Rectal smooth muscle tissue (tissue), 1 donor: ENCODE data around the gene FILIP1.

Source experiments
- H3K27ac ChIP-seq: one replicate; pipeline ENCODE4 v1.7.0; 2013; ENCODE audit warnings: low read depth, low read length, inconsistent platforms
- H3K27me3 ChIP-seq: one replicate; pipeline ENCODE4 v1.7.0; 2013; ENCODE audit warnings: low read length; ENCODE audit not compliant: control insufficient read depth, insufficient read depth
- H3K36me3 ChIP-seq: one replicate; pipeline ENCODE4 v1.7.0; 2013; ENCODE audit warnings: low read length; ENCODE audit not compliant: control insufficient read depth, insufficient read depth
- H3K4me1 ChIP-seq: one replicate; pipeline ENCODE4 v1.7.0; 2013; ENCODE audit warnings: low read length; ENCODE audit not compliant: control insufficient read depth, insufficient read depth
- H3K4me3 ChIP-seq: one replicate; pipeline ENCODE4 v1.7.0; 2013; ENCODE audit warnings: low read length
- H3K9ac ChIP-seq: one replicate; pipeline ENCODE4 v1.7.0; 2013; ENCODE audit warnings: low read length

FILIP1 gene

DNA sequence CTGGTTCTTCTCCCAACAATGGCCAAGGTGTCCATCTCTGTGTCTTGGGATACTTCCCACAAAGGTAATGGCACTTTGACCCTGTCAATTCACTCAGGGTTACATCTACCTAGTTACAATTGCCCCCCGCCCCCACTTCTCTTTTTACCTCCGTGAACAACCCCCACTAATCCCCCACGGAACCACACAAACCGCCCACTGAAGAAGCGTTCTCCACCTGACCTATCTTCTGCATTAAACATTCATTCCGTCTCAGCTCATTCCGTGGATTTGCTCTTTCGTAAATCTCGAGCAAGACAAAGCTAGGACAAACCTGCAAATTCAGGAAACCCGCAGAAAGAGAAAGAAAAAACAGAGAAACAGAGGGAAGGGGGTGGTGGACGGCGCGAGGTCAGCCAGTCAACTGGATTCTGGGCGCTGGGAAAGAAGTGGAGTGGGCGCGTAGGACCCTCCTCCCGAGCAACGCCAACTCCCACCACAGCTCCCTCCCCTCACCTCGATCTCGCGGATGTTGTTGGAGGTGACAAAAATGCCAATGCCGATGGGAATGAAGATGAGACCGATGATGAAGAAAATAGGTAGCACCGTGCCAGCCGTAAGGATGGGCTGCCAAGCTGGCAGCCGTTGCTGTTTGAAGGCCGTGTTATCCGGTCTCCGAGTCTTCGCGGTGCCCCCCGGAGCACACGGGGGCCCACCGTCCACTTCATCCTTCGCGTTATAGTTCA, 209.5 kb downstream of the FILIP1 start:
- peak overlapping the region; percentile 89 for H3K27ac ChIP-seq
- H3K4me1 ChIP-seq = peaks cover 7% of the 10 kb centered on the region
- no peaks in the 10 kb centered on the region for H3K27me3 ChIP-seq
- peak overlapping the region; percentile 85 for H3K9ac ChIP-seq
- peak overlapping the region; percentile 82 for H3K4me3 ChIP-seq
- H3K36me3 ChIP-seq = no peaks in the 10 kb centered on the region

- peaks cover 7% of the 10 kb centered on the region for H3K4me1 ChIP-seq
- no peak overlapping the region for H3K9ac ChIP-seq
- H3K36me3 ChIP-seq = no peaks in the 10 kb centered on the region
- H3K27ac ChIP-seq = no peak overlapping the region
- no peaks in the 10 kb centered on the region for H3K27me3 ChIP-seq
- H3K4me3 ChIP-seq = peak overlapping the region; percentile 40
Observed at GRCh38 chr6:75282706-75283105, 210.9 kb downstream of the FILIP1 start.

DNA sequence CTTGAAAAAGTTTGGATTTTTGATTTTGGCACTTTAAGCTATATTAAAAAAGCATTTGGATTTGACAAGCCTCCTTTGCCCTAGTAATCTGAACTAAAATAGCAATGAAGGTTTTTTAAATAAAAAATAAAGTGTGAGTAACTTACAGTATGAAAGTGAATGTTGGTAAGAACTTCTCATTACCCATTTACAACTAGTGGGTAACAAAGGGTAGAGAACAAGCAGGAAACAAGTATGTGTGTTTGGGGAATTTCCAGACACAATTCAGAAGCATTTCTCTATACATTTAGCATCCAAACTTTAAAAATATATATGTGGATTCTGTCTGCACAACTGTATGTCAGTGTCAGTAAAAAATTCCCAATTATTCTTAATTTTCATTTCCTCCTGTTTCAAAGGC, 211.9 kb downstream of the FILIP1 start:
- Histone ChIP-seq H3K36me3 (no peaks in the 10 kb centered on the region), H3K27me3 (no peaks in the 10 kb centered on the region), H3K4me1 (peaks cover 7% of the 10 kb centered on the region), H3K9ac (no peak overlapping the region), H3K27ac (no peak overlapping the region), H3K4me3 (no peak overlapping the region)

DNA sequence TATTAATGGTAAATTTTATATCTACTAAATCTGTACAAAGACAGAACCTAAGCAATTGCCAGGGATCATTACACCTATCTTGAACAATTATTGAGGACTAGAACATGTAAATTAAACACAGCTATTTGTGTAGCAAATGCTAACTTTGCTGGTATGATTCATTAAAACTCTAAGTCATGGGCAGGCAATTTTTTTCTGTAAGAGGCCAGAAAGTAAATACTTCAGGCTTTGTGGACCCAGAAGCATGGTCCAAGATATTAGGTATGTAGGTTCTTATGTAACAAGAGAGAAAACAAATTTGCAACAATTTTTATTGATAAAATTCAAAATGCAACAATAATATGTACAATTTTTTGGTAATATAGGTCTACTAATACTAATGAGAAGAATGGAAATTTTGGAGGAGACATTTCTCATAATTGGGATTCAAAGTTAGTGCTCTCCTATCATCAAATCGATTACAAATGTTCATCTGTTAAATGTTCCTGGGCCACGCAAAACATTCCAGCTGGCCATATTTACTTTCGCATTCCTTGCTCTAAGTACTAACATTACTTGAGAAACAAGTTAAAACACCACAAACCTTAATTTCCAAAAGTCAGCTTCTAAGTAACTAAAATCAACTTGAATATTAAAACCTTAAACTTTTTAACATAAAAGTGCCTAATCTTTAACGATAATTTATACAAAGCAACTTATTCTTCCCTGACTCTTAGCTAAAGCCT, 213.3 kb downstream of the FILIP1 start:
- Histone ChIP-seq H3K27ac (no peak overlapping the region), H3K4me1 (peaks cover 4% of the 10 kb centered on the region), H3K27me3 (no peaks in the 10 kb centered on the region), H3K36me3 (no peaks in the 10 kb centered on the region), H3K4me3 (no peak overlapping the region), H3K9ac (no peak overlapping the region)

DNA sequence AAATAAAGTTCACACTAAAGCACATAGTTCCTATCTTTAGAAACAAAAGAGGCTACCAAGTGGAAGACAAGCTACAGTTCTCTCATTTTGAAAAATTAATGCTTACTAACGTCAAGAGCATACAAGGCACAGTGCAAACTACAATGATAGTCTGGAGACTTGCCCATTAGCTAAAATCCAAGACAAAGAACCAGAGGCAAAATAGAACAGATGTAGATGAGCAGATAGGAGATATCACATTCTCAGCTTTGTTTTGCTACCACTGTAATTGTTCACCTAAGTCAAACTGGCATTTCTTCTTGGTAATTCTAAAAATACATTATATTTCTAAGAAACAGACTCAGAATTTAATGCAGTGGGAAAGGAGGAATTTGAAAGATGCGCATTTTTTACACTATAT, 214.2 kb downstream of the FILIP1 start:
- H3K27ac ChIP-seq = no peak overlapping the region
- no peaks in the 10 kb centered on the region for H3K36me3 ChIP-seq
- no peak overlapping the region for H3K4me3 ChIP-seq
- H3K4me1 ChIP-seq = peaks cover 4% of the 10 kb centered on the region
- H3K27me3 ChIP-seq = no peaks in the 10 kb centered on the region
- H3K9ac ChIP-seq = no peak overlapping the region

DNA sequence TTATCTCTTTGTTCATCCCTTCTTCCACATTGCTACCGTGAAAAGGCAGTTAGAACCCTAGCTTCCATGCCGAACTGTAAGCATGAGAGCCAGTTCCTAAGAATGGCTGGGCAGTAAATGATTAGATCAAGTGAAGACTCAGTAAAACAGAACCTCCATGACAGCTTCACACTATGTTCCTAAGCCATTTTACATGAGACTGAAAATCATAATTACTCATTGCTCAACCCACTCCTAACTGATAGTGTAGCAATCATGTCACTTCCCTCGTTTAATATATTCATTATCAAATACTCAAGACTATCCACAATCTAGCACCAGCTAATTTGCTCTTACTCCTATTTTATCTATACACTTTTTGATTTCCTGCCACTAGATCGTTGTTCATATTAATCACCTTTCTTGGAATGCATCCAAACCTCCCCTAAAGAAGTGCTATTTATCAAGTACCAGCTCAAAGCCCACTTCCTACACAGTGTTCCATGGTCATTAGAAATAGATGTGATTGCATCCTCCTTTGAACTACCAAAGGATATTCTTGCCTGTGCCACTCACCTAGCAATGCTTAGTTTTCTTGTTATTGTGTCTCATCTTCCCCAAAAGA, 215.0 kb downstream of the FILIP1 start:
- Histone ChIP-seq H3K36me3 (no peaks in the 10 kb centered on the region), H3K4me1 (peaks cover 4% of the 10 kb centered on the region), H3K4me3 (no peak overlapping the region), H3K27me3 (no peaks in the 10 kb centered on the region), H3K9ac (no peak overlapping the region), H3K27ac (no peak overlapping the region)

GRCh38 chr6:75275067-75275466, 218.5 kb downstream of the FILIP1 start:
- no peaks in the 10 kb centered on the region for H3K36me3 ChIP-seq
- H3K27me3 ChIP-seq = no peaks in the 10 kb centered on the region
- H3K4me1 ChIP-seq = peaks cover 7% of the 10 kb centered on the region
- H3K27ac ChIP-seq = no peak overlapping the region
- H3K4me3 ChIP-seq = no peak overlapping the region
- H3K9ac ChIP-seq = no peak overlapping the region

GRCh38 chr6:75273009-75273408, 220.6 kb downstream of the FILIP1 start:
- Histone ChIP-seq H3K27me3 (no peaks in the 10 kb centered on the region), H3K4me1 (peaks cover 7% of the 10 kb centered on the region), H3K27ac (peak overlapping the region; percentile 42), H3K36me3 (no peaks in the 10 kb centered on the region), H3K9ac (no peak overlapping the region), H3K4me3 (no peak overlapping the region)

GRCh38 chr6:75272145-75272840, 221.3 kb downstream of the FILIP1 start:
- Histone ChIP-seq H3K4me1 (peaks cover 7% of the 10 kb centered on the region), H3K4me3 (no peak overlapping the region), H3K27ac (peak overlapping the region; percentile 42), H3K36me3 (no peaks in the 10 kb centered on the region), H3K27me3 (no peaks in the 10 kb centered on the region), H3K9ac (no peak overlapping the region)

GRCh38 chr6:75268988-75269354, 224.6 kb downstream of the FILIP1 start:
- Histone ChIP-seq H3K9ac (no peak overlapping the region), H3K27me3 (no peaks in the 10 kb centered on the region), H3K27ac (no peak overlapping the region), H3K36me3 (no peaks in the 10 kb centered on the region), H3K4me3 (no peak overlapping the region), H3K4me1 (peaks cover 7% of the 10 kb centered on the region)

GRCh38 chr6:75268121-75268987, 225.2 kb downstream of the FILIP1 start:
- Histone ChIP-seq H3K36me3 (no peaks in the 10 kb centered on the region), H3K27me3 (no peaks in the 10 kb centered on the region), H3K27ac (no peak overlapping the region), H3K4me3 (no peak overlapping the region), H3K9ac (no peak overlapping the region), H3K4me1 (peaks cover 7% of the 10 kb centered on the region)

GRCh38 chr6:75267461-75267860, 226.1 kb downstream of the FILIP1 start:
- no peaks in the 10 kb centered on the region for H3K27me3 ChIP-seq
- H3K4me1 ChIP-seq = peaks cover 7% of the 10 kb centered on the region
- H3K27ac ChIP-seq = no peak overlapping the region
- H3K36me3 ChIP-seq = no peaks in the 10 kb centered on the region
- H3K4me3 ChIP-seq = no peak overlapping the region
- H3K9ac ChIP-seq = no peak overlapping the region
